ENCODE measurements around the gene CCS.
"Not testable (repeated sequence)": the region's sequence is repeated elsewhere in the genome, so short reads cannot be mapped to it uniquely, and the experiment has no call there.

Gene CCS, protein sequence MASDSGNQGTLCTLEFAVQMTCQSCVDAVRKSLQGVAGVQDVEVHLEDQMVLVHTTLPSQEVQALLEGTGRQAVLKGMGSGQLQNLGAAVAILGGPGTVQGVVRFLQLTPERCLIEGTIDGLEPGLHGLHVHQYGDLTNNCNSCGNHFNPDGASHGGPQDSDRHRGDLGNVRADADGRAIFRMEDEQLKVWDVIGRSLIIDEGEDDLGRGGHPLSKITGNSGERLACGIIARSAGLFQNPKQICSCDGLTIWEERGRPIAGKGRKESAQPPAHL

DNA sequence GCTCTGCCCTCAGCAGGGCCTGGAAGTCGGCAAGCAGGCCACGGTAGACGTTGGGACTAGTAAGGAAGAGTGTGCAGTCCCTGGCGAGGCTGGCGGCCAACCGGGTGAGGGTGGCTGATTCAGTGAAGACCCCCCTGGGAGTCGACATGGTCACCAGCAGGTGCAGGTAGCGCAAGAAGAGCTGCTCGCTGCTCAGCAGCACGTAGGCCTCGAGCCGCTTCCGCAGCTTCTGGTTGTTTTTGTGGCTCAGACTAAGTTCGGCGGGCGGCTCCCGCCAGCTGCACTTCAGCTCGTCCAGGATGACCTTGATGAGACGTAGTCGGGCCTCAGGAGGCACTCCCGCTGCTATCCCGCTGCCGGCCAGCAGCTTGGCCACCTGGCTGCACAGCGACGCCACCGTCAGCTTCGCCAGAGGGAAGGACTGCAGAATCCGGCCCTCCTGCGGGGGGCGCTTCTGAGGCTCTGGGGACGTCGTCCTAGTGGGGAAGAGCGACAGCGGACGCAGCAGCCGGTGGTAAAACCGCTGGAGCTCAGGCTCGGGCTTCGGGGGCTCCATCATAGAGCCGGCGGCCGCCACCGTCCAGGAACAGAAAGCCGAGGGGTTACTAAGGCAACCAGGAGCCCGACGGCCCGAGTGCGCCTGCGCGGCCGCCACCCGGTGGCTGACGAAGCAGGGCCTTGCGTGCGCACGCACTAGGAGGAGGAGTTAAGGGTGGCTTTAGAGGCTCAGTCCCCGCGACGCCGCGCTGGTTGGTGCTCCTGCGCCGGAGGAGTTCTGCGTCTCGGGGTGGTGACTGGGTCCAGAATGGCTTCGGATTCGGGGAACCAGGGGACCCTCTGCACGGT, at the start of gene CCS, which contains the start of gene CCDC87:
Gene CCS (plus strand): TSS at position 729 of the 846 bp plus-strand sequence. CDS start 77 bp downstream, at position 806.
Gene CCDC87 (minus strand): TSS at position 607 of the 846 bp plus-strand sequence. CDS start 48 bp downstream, at position 559.
- Mint-ChIP-seq H3K36me3 (no peaks in the 10 kb centered on the region), H3K27ac (peak within 1 kb of the TSS; percentile 99), H3K27me3 (no peaks in the 10 kb centered on the region), H3K4me1 (ENCODE audit: low read depth) (peaks cover 37% of the 10 kb centered on the region), H3K4me3 (peak within 1 kb of the TSS; percentile 100), H3K9me3 (ENCODE audit: low read depth) (no peaks in the 10 kb centered on the region)

DNA sequence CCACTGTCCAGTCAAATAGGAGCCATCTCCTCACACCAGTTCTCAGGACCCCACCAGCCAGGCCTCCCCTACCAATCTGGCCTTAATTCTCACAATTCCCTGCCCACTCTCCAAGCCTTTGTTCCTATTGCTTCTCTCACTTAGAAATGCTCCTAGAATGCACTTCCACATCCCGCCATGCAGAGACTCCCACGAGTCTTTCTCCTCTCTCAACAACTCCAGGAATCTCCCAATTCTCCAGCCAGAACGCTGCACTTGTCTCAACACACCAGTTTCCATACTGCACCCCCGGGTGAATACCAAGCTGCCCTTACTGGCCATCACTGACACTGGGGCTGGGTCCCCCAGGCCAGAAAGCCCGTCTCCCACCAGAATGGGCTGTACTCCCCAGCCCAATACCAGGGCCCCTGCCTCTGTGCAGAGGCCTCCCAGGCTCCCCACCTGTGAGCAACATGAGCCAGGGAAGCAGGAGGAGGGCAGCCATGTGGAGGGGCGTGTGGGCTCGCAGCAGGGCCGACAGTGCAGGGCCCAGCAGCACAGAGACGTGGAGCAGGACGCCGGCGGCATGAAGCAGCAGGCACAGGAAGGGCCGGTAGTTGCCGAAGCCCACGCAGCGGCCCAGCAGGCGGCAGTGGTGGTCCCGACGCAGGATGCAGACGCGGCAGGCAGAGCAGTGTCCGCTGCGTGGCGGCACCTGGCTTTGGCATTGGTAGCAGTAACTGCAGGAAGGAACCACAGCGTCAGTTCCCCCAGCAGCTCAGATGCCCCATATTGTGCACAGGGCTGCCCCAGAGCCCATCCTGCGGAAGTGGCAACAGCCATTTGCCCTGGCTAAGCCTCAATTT, 49.5 kb upstream of the CCS start:
- Mint-ChIP-seq H3K4me3 (peak overlapping the region; percentile 76), H3K27ac (peak overlapping the region; percentile 91), H3K27me3 (no peaks in the 10 kb centered on the region), H3K4me1 (ENCODE audit: low read depth) (peaks cover 23% of the 10 kb centered on the region), H3K9me3 (ENCODE audit: low read depth) (no peaks in the 10 kb centered on the region), H3K36me3 (no peaks in the 10 kb centered on the region)

DNA sequence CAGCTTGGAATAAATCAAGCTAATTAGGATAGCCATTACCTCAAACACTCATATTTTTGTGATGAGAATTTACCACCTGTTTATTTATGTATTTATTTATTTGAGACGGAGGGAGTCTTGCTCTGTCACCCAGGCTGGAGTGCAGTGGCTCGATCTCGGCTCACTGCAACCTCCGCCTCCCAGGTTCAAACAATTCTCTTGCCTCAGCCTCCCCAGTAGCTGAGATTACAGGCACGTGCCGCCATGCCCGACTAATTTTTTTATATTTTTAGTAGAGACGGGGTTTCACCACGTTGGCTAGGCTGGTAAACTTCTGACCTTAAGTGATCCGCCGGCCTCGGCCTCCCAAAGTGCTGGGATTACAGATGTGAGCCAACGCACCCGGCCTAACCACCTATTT, 48.0 kb upstream of the CCS start:
- peak overlapping the region; percentile 90 for H3K4me3 Mint-ChIP-seq
- not testable (repeated sequence) for H3K9me3 Mint-ChIP-seq (ENCODE audit: low read depth); H3K36me3 Mint-ChIP-seq; H3K27me3 Mint-ChIP-seq
- H3K4me1 Mint-ChIP-seq (ENCODE audit: low read depth) = peaks cover 22% of the 10 kb centered on the region
- H3K27ac Mint-ChIP-seq = peak overlapping the region; percentile 89

DNA sequence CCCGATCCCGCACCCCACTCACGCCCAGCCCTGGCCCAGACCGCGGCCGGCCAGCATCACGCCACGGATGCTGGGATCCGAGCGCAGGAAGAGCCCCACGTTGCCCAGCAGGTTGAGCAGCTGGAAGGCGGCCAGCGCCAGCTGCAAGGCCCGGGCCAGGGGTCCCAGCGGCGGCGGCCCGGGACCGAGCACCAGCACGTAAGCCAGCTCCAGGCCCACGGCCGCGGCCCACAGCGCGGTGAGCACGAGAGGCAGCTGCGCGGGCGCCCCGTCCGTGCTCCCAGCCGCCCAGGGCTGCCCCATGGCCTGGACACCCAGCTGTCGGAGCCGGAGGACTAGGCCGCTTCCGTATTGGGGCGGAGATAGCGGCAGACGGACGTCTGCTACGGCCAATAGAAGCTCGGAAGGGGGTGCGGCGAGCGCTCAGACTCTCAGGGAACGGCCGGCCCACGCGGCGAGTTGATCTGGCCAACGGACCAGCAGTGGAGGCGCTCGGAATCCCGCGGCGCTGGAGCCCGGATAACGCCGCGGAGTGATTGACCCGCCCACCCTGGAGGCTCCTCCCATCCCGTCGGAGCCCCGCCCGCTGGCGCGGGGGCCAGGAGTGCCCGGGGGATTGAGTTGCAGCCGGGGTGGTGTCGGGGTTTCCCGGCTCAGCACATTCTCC, 47.2 kb upstream of the CCS start, which contains the start of gene ZDHHC24:
Gene ZDHHC24 (minus strand): TSS at position 348 of the 667 bp plus-strand sequence. CDS start 45 bp downstream, at position 303.
- peak within 1 kb of the TSS; percentile 89 for H3K27ac Mint-ChIP-seq
- peaks cover 22% of the 10 kb centered on the region for H3K4me1 Mint-ChIP-seq (ENCODE audit: low read depth)
- peak within 1 kb of the TSS; percentile 90 for H3K4me3 Mint-ChIP-seq
- H3K36me3 Mint-ChIP-seq = no peaks in the 10 kb centered on the region
- H3K9me3 Mint-ChIP-seq (ENCODE audit: low read depth) = no peaks in the 10 kb centered on the region
- no peaks in the 10 kb centered on the region for H3K27me3 Mint-ChIP-seq

DNA sequence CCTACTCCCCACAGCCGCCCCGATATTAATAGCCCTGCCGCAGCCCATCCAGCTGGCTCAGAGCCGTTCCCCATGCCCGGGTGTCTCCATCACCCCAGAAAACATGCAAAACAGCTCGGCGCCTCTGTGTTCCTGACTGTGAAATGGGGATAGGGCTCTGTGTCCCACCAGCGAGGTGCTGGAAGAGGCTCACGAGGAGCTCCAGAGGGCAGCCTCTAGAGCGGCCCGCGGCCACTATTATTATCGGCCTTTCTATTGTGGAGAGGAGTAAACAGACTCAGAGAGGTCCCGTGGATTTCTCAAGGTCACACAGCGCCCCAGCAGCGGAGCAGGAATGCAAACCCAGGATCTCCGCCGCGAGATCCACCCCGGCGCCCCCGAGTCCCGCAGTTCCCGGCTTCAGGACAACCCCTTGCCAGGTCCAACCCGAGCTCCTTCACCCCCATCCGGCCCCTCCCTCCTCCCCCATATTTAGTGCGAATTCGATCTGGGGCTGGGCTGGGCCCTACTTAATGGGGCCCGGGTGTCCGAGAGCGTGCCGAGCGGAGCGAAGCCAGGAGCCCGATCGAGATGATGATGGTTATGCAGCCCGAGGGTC, 46.5 kb upstream of the CCS start, which contains the start of gene ACTN3:
Gene ACTN3 (plus strand): TSS at position 536 of the 598 bp plus-strand sequence. CDS start 35 bp downstream, at position 571.
- peaks cover 22% of the 10 kb centered on the region for H3K4me1 Mint-ChIP-seq (ENCODE audit: low read depth)
- H3K36me3 Mint-ChIP-seq = no peaks in the 10 kb centered on the region
- peak within 1 kb of the TSS; percentile 83 for H3K4me3 Mint-ChIP-seq
- H3K9me3 Mint-ChIP-seq (ENCODE audit: low read depth) = no peaks in the 10 kb centered on the region
- H3K27me3 Mint-ChIP-seq = no peaks in the 10 kb centered on the region
- peak within 1 kb of the TSS; percentile 70 for H3K27ac Mint-ChIP-seq

DNA sequence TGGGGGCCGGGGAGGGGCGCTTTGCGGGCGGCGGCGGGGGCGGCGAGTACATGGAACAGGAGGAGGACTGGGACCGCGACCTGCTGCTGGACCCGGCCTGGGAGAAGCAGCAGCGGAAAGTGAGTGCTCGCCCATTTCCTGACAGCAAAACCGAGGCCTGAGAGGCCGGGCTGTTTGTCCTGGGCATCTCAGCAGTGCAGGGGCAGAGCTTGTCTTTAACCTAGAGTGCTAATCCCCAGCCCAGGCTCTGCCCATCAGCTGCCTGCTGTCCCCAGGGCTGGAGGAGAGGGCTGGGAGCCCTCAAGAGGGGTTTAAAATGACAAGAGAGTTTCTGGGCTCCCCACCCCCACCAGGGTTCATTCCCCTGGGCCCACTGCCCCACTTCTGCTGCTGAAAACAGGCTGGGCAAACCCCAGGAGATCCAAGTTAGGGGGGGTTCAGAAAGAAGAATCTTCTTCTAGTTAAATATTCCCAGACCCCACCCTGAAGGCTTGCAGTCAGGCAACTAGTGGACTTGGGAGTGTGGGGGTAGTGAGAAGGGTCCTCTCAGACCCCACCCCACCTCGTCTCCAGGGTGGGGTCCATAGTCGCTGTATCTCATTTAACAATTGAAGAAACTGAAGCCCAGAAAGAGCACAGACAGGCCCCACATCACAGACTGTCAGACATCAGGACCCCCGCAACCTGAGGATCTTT, 45.9 kb upstream of the CCS start:
- Mint-ChIP-seq H3K4me1 (ENCODE audit: low read depth) (peaks cover 22% of the 10 kb centered on the region), H3K27ac (no peak overlapping the region), H3K9me3 (ENCODE audit: low read depth) (no peaks in the 10 kb centered on the region), H3K4me3 (peak overlapping the region; percentile 83), H3K27me3 (no peaks in the 10 kb centered on the region), H3K36me3 (no peaks in the 10 kb centered on the region)

DNA sequence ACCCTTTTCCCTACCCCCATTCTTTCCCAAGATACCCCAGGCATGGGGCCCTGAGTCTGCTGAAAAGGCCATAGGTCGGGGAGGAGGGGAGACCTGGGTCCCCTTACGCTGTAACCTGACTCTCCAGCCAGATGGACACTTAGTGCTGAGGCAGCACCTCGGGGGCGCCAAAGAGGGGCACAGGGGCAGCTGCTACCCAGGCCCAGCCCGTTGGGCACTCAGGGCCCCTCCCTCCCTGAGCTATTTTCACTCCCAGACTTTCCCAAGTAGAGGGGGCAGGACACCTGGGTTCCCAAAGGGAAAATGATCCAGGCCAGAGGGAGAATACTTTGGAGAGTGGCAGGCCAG, 45.3 kb upstream of the CCS start:
- Mint-ChIP-seq H3K27ac (no peak overlapping the region), H3K27me3 (no peaks in the 10 kb centered on the region), H3K4me1 (ENCODE audit: low read depth) (peaks cover 22% of the 10 kb centered on the region), H3K36me3 (no peaks in the 10 kb centered on the region), H3K4me3 (no peak overlapping the region), H3K9me3 (ENCODE audit: low read depth) (no peaks in the 10 kb centered on the region)

DNA sequence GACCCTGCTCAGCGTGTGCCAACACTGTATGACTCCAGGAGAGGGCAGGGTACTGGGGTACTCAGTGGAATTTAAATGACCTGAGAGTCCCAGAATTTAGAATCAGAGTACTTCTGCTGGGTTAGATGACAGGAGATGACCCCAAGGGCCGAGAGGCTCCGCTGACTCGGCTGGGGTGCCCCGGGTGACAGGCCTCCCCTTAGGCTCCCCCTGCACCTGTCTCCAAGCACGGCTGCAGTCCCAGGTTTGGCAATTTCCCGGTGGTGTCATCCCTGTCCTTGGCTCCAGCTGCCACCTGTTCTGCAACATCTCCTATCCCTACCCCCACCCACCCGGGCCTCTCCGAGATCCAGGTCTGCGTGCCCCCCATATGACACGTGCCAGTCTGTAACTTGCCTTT, 44.9 kb upstream of the CCS start:
- Mint-ChIP-seq H3K36me3 (no peaks in the 10 kb centered on the region), H3K4me1 (ENCODE audit: low read depth) (peaks cover 20% of the 10 kb centered on the region), H3K4me3 (no peak overlapping the region), H3K27me3 (no peaks in the 10 kb centered on the region), H3K9me3 (ENCODE audit: low read depth) (no peaks in the 10 kb centered on the region), H3K27ac (no peak overlapping the region)

DNA sequence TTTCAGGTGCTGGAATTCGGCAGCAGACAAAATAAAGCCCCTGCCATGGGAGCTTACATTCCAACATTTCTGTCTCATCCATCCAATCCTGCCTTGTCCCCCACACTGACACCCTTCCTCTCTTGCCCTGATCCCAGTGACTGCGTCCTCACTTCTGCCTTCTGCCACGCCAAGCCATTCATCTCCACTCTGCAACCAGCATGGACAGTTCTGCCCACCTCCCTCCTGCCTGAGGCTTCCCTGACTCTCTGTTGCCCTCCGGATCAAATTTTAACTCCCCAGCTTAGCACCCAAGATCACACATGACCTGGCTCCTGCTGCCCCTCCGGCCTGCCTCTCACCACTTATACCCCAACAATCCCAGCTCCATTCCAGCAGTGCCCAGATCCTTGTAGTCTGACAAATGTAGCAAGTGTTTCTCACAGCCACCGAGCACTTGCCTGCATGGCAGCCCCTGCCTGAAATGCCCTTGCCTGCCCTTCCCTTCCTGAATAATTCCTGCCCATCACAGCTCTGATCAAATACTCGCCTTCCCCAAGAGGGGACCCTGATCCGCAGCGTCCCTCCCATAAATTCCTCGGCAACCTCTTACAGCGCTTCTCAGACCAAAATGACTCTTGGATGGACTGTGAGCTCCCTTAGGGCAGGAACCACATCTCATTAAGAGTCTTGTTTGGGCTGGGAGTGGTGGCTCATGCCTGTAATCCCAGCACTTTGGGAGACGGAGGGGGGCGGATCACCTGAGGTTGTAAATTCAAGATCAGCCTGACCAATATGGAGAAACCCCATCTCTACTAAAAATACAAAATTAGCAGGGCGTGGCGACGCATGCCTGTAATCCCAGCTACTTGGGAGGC, 44.0 kb upstream of the CCS start:
- Mint-ChIP-seq H3K27me3 (no peaks in the 10 kb centered on the region), H3K27ac (no peak overlapping the region), H3K9me3 (ENCODE audit: low read depth) (no peaks in the 10 kb centered on the region), H3K4me3 (peak overlapping the region; percentile 11), H3K4me1 (ENCODE audit: low read depth) (peaks cover 12% of the 10 kb centered on the region), H3K36me3 (no peaks in the 10 kb centered on the region)

DNA sequence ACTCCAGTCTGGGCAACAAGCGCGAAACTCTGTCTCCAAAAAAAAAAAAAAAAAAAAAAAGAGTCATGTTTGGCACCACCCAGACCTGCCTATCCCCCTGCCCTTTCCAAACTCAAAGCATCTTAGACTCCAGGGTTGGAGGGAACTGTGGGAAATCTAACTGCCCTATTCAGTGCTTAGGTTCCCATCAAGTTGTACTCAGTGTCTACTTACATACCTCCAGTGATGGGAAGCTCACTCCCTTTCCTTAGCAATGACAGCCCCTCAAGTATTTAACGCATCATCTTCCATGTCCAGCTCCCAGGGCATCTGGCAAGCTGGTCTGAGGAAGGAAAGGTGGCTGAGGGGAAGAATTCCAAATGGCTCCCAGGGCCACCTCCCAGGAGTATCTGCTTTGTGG, 43.3 kb upstream of the CCS start:
- Mint-ChIP-seq H3K27ac (no peak overlapping the region), H3K4me1 (ENCODE audit: low read depth) (peaks cover 7% of the 10 kb centered on the region), H3K9me3 (ENCODE audit: low read depth) (no peaks in the 10 kb centered on the region), H3K27me3 (no peaks in the 10 kb centered on the region), H3K36me3 (no peaks in the 10 kb centered on the region), H3K4me3 (no peak overlapping the region)

DNA sequence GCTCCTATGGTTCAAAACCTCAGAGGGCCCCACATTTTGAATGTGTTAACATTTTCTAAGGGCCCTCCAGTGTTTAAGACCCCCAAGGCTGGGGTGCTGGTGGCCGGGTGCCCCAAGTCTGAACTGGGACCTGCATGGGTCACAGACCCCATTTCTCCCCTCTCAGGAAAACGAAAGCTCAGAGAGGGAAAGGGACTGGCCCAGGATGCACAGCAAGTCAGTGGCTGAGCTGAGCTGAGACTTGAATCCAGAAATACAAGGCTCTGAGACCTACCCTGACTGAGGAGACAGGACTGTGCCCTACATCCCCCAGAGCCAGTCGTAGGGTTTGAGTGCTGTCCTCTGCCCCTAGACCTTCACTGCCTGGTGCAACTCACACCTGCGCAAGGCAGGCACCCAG, 42.1 kb upstream of the CCS start:
- Mint-ChIP-seq H3K4me1 (ENCODE audit: low read depth) (peaks cover 2% of the 10 kb centered on the region), H3K27ac (no peak overlapping the region), H3K4me3 (no peak overlapping the region), H3K36me3 (no peaks in the 10 kb centered on the region), H3K27me3 (no peaks in the 10 kb centered on the region), H3K9me3 (ENCODE audit: low read depth) (no peaks in the 10 kb centered on the region)

DNA sequence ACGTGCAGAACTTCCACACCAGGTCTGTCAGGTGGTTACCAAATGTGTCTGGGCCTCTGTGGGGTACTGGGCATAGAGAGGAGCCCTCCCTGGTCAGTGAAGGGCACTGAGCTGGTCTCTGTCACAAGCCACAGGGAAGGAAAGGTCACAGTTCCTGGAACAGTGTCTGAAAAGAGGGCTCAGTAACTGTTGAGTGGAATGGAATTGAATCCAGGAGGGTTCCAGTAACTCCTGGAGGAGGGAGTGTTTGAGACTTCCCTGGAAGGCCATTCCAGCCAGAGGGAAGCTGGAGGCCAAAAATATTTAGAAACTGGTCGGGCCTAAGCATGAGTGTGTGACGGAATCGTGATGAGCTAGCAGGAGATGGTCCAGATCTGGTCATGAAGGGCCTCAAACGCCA, 38.4 kb upstream of the CCS start:
- H3K4me1 Mint-ChIP-seq (ENCODE audit: low read depth) = peaks cover 5% of the 10 kb centered on the region
- peaks cover 6% of the 10 kb centered on the region for H3K27me3 Mint-ChIP-seq
- no peaks in the 10 kb centered on the region for H3K9me3 Mint-ChIP-seq (ENCODE audit: low read depth)
- no peak overlapping the region for H3K4me3 Mint-ChIP-seq
- H3K27ac Mint-ChIP-seq = no peak overlapping the region
- no peaks in the 10 kb centered on the region for H3K36me3 Mint-ChIP-seq

DNA sequence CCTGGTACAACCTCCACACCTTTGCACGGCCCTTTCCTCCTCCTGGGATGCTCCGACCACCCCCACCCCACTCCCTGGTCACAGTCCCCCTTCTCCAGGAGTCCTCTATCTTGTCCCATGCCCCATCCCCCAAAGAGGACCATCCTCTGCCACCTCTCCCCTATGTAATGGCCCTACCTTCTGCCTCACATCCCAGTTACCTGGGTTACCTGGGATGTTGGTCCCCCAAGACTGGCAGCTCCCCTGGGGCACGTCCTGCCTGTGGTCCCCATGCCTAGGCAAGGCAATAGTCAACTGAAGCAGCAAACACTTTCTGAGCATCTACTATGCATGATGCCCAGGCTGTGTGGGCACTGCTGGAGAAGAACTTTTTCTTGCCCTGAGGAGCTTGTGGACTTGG, 37.6 kb upstream of the CCS start:
- peaks cover 5% of the 10 kb centered on the region for H3K4me1 Mint-ChIP-seq (ENCODE audit: low read depth)
- no peak overlapping the region for H3K27ac Mint-ChIP-seq
- H3K9me3 Mint-ChIP-seq (ENCODE audit: low read depth) = no peaks in the 10 kb centered on the region
- no peak overlapping the region for H3K4me3 Mint-ChIP-seq
- peaks cover 6% of the 10 kb centered on the region for H3K27me3 Mint-ChIP-seq
- H3K36me3 Mint-ChIP-seq = no peaks in the 10 kb centered on the region
